GM12891 (cell line): Measurements from ENCODE around the gene SLC25A12.

Source experiments
- PAX5 ChIP-seq: IDR thresholded peaks from 2 replicates; pipeline ENCODE4 v1.6.1; 2011; ENCODE audit warnings: low read length, moderate library complexity, mild to moderate bottlenecking; ENCODE audit not compliant: insufficient read depth, severe bottlenecking
- POLR2A ChIP-seq: IDR thresholded peaks from 2 replicates; pipeline ENCODE4 v1.6.1; 2011; ENCODE audit warnings: low read depth, low read length, control low read depth
- POLR2AphosphoS5 ChIP-seq: IDR thresholded peaks from 2 replicates; pipeline ENCODE4 v1.6.1; 2011; ENCODE audit warnings: low read depth, low read length, control low read depth
- POU2F2 ChIP-seq: IDR thresholded peaks from 2 replicates; pipeline ENCODE4 v1.6.1; 2011; ENCODE audit warnings: low read depth, mild to moderate bottlenecking, control low read depth, low read length, moderate library complexity
- SPI1 ChIP-seq: IDR thresholded peaks from 2 replicates; pipeline ENCODE4 v1.6.1; 2011; ENCODE audit warnings: low read depth, low read length, control low read depth
- TAF1 ChIP-seq: IDR thresholded peaks from 2 replicates; pipeline ENCODE4 v1.6.1; 2011; ENCODE audit warnings: low read depth, low read length, control low read depth

GRCh38 chr2:171894612-171894947 lies 536 bp upstream of the SLC25A12 start:
- TF ChIP-seq POLR2A, result no peak
- no peak for TF ChIP-seq POLR2AphosphoS5
- TF ChIP-seq POU2F2, result no peak
- no peak for TF ChIP-seq TAF1
- TF ChIP-seq SPI1, result no peak
- no peak for TF ChIP-seq PAX5
